Measurements from ENCODE around the gene EPHA3. TPM values are rescaled to one million over a fixed set of nuclear protein-coding genes. Genes with fewer than 3 reads are reported as not detected.

The EPHA3 gene
- total and polyA plus RNA-seq, 12 donors: 1.3 to 7.5 (median 4.4) TPM

DNA sequence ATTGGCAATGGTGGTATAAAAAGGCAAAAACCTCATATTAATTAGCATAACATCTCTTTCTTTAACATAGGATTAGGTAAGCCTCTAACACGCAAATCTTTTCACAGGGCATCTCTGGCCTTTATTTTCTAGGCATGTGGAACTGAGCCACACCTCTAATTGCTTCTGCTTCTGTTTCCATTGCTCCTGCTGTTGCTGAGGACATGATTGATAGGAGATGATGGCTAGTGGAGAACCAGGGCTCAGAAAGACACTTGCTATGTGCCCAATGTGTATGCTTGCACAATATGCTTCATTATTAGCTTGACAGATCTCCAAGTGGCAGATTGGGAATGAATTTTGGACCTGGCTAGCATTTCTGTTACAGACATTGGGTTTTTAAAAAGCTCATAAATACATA lies 114.5 kb downstream of the EPHA3 start:
- TF ChIP-seq, protein P1, sequence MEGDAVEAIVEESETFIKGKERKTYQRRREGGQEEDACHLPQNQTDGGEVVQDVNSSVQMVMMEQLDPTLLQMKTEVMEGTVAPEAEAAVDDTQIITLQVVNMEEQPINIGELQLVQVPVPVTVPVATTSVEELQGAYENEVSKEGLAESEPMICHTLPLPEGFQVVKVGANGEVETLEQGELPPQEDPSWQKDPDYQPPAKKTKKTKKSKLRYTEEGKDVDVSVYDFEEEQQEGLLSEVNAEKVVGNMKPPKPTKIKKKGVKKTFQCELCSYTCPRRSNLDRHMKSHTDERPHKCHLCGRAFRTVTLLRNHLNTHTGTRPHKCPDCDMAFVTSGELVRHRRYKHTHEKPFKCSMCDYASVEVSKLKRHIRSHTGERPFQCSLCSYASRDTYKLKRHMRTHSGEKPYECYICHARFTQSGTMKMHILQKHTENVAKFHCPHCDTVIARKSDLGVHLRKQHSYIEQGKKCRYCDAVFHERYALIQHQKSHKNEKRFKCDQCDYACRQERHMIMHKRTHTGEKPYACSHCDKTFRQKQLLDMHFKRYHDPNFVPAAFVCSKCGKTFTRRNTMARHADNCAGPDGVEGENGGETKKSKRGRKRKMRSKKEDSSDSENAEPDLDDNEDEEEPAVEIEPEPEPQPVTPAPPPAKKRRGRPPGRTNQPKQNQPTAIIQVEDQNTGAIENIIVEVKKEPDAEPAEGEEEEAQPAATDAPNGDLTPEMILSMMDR (IDR thresholded peaks at IDR 0.05): no peak
- H3K27ac ChIP-seq: no peak overlapping the region
- H3K27me3 ChIP-seq: no peaks in the 10 kb centered on the region
- no peaks in the 10 kb centered on the region for H3K9me3 ChIP-seq
- no peak for DNase-seq
- intact Hi-C loops (cut with DNase I): no loop called here
- ATAC-seq: no peak
- peaks cover 0 to 6% (median 0%) of the 10 kb centered on the region in 9 donors for H3K4me1 ChIP-seq
- 88 to 97% methylated on average over 1 of the region's 1 CpG for WGBS, 2 donors
- no peaks in the 10 kb centered on the region for H3K36me3 ChIP-seq
- no peak overlapping the region for H3K4me3 ChIP-seq

DNA sequence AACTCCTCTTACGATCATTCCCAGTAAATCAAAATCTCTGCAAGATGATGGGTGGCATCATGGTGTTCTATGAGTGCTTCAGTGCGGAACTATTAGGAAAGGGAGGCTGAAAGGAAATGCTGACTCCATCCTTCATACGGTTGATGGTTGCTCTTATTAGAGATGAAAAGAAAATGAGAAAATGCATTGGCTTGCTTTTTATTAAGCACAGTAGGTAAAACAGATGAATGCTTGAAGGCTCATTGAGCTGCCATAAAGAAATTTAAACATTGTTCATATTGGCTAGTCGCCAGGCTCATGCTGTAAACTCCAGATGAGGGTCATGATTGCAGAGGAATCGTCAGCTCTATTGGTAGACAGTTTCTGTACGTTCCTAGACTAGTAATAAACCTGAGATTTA lies 115.8 kb downstream of the EPHA3 start:
- no peak overlapping the region for H3K4me3 ChIP-seq
- H3K4me1 ChIP-seq: peaks cover 0 to 18% (median 0%) of the 10 kb centered on the region in 9 donors
- TF ChIP-seq, protein P1 (IDR thresholded peaks at IDR 0.05): no peak
- DNase-seq: no peak
- no peaks in the 10 kb centered on the region for H3K9me3 ChIP-seq
- no peaks in the 10 kb centered on the region for H3K36me3 ChIP-seq
- no peak for ATAC-seq
- intact Hi-C loops (cut with DNase I): no loop called here
- WGBS, 2 donors: 74 to 82% methylated on average over 6 of the region's 6 CpGs
- no peaks in the 10 kb centered on the region for H3K27me3 ChIP-seq
- no peak overlapping the region for H3K27ac ChIP-seq

DNA sequence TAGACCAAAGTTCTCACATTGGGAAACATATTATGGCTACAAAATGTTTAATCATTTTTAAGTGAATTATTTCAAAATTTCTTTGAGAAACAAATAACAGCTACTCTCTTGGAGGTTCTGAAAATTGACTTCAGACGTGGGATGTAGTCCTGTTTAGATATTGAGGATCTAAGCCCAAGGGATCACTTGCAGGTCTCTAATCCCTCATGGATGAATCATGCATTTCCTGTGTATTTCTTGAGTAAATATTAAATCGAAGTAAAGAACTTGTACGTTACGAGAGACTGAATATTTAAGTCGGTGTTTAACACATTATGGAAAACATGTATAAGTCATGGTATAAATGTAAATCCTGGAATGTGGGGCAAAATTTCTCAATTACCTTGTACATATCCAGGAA lies 119.8 kb downstream of the EPHA3 start:
- ATAC-seq (peak in 2 of 8 donors; percentile 42 to 55), DNase-seq (no peak)
- Histone ChIP-seq H3K4me3 (no peak overlapping the region), H3K4me1 (peaks cover 0 to 23% (median 0%) of the 10 kb centered on the region in 9 donors), H3K9me3 (no peaks in the 10 kb centered on the region), H3K27ac (no peak overlapping the region), H3K27me3 (no peaks in the 10 kb centered on the region), H3K36me3 (no peaks in the 10 kb centered on the region)
- TF ChIP-seq, protein P1 (IDR thresholded peaks at IDR 0.05): no peak
- intact Hi-C loops (cut with DNase I): no loop called here
- 56 to 61% methylated on average over 5 of the region's 5 CpGs for WGBS, 2 donors

DNA sequence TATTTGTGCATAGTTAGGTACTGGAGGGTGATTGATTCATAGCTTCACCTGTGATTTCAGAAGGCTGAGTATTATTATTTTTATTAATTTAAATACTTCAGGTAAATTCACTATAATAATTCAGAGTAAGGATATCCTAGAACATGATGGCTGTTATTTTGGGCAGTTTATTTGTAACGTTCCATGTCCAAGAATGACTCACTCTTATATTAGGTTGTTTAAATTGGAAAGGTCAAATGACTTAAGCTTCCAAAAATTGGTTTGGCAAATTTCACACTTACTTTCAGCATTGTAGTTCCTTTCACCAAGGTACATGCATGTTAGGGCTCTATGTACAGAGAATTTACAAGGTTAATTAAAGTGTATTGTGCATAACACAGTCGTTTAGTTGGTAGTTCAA lies 120.2 kb downstream of the EPHA3 start:
- TF ChIP-seq, protein P1 (IDR thresholded peaks at IDR 0.05): no peak
- no peaks in the 10 kb centered on the region for H3K9me3 ChIP-seq
- H3K4me1 ChIP-seq: peaks cover 0 to 23% (median 0%) of the 10 kb centered on the region in 9 donors
- no peaks in the 10 kb centered on the region for H3K36me3 ChIP-seq
- H3K27me3 ChIP-seq: no peaks in the 10 kb centered on the region
- intact Hi-C loops (cut with DNase I): no loop called here
- DNase-seq: no peak
- WGBS, 2 donors: 21 to 35% methylated on average over 2 of the region's 2 CpGs
- peak in 4 of 8 donors; percentile 27 to 58 (median 32) for ATAC-seq
- no peak overlapping the region for H3K4me3 ChIP-seq
- no peak overlapping the region for H3K27ac ChIP-seq
